MV-4-11 (cell line): Measurements from ENCODE around the gene ZSCAN5A.
"Not testable (repeated sequence)": the region's sequence is repeated elsewhere in the genome, so short reads cannot be mapped to it uniquely, and the experiment has no call there.

Experiments used
- DNase-seq: peaks from one replicate; lab custom pipeline; 2025; lab: John Stamatoyannopoulos, UW

Gene ZSCAN5A, protein sequence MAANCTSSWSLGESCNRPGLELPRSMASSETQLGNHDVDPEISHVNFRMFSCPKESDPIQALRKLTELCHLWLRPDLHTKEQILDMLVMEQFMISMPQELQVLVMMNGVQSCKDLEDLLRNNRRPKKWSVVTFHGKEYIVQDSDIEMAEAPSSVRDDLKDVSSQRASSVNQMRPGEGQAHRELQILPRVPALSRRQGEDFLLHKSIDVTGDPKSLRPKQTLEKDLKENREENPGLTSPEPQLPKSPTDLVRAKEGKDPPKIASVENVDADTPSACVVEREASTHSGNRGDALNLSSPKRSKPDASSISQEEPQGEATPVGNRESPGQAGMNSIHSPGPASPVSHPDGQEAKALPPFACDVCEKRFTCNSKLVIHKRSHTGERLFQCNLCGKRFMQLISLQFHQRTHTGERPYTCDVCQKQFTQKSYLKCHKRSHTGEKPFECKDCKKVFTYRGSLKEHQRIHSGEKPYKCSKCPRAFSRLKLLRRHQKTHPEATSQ

GRCh38 chr19:56314381-56315076, at the start of gene ZSCAN5A:
ZSCAN5A (minus strand) TSS chr19:56314839; CDS start chr19:56225046, 89,793 bp downstream.
- DNase-seq, result peak; percentile 99

DNA sequence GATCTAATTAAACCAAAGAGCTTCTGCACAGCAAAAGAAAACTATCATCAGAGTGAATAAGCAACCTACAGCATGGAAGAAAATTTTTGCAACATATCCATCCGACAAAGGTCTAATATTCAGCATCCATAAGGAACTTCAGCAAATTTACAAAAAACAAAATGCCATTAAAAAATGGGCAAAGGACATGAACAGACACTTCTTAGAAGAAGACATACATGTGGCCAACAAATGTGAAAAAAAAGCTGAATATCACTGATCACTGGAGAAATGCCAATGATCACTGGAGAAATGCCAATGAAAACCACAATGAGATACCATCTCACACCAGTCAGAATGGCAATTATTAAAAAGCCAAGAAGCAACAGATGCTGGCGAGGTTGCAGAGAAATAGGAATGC, 46.2 kb upstream of the ZSCAN5A start:
- no peak for DNase-seq

DNA sequence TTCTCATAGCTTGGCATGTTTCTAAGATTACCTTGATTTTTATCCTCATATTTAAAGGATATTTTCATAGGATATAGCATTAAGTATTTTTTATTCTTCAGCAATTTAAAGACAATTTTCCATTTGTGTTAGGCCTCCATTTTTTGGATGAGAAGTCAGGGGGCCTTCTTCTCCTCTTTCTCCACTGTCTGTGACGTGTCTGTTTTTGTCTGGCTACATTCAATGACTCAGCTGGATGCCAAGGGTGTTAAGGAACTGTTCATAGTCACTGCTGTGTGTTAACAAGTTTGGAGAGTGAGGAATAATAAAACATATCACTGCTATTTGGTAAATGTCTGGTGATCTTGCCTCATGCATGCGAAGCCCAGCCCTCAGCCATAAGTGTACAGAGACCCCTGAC, 42.3 kb upstream of the ZSCAN5A start:
- DNase-seq, result no peak

- no peak for DNase-seq
These were observed 40.9 kb upstream of the ZSCAN5A start for GRCh38 chr19:56355517-56355916.

DNA sequence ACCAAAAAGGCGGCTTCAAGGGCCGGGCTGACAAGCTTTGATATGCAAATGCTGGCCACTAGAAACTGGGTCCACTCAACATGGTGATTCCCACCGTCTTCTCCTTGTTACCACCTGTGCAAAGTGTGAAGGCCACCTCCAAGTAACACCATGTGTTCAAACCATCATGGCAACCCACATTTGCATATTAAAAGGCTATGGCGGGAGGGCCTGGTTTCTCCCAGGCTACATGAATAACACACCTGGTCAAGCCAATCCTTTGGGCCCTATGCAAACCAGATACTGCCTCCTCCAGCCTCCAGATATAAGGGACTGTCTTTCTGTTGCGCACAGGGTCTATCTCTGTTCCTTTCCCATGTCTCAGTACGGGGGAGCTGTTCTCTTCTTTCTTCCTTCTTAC, 36.6 kb upstream of the ZSCAN5A start:
- no peak for DNase-seq

DNA sequence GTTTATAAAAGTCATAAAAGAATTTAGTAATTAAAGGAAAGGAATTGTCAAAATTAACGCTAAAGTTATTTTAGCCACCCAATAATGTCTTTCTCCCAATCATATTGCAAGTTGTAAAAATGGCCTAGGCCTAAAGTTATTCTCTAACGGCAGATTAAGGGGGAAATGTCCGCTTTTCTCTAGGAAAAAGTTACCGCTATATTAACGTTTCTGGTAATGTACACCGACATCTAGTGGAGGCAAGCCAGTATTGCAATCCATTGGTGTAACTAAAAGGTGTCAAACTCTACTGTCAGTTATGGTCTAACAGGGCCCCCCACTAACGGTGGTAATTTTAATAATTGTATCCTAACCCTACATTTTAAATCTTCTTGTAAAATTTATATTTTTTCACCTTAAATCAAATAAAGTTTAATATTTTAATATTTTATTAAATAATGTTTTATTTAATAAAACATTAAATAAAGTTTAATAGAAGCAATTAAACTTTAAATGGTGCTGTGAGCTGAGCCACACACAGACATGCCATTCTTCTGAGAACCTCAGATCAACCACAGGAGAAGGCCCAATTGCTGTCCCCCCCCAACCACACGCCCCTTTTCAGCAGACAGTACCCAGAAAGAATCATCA, 35.9 kb upstream of the ZSCAN5A start:
- DNase-seq, result peak; percentile 63

DNA sequence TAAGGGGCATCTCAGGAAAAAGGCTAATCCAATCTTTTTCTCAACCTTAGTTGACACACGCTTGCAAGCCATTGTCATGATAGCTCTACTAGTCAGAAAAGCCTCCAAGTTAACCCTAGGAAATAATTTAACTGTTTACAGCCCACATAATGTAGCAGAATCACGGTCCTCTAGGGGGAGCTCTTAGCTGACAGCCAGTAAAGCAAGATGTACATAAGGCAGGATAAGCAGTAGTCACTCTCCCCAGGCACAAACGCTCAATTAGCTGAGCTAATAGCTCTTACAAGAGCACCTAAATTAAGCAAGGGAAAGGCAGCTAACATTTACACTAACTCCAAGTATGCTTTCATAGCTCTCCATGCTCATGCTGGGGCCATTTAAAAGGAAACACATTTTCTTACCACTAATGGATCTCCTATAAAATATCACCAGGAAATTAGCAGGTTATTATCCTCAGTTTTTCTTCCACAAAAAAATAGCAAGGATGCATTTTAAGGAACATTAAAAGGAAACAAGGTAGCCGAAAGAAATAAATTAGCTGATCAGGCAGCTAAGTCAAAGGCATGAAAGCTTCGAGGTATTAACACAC, 33.7 kb upstream of the ZSCAN5A start:
- DNase-seq, result no peak

- DNase-seq, result no peak
These were observed 32.6 kb upstream of the ZSCAN5A start for GRCh38 chr19:56347163-56347778.

GRCh38 chr19:56341948-56342347, 27.3 kb upstream of the ZSCAN5A start:
- peak; percentile 16 for DNase-seq

DNA sequence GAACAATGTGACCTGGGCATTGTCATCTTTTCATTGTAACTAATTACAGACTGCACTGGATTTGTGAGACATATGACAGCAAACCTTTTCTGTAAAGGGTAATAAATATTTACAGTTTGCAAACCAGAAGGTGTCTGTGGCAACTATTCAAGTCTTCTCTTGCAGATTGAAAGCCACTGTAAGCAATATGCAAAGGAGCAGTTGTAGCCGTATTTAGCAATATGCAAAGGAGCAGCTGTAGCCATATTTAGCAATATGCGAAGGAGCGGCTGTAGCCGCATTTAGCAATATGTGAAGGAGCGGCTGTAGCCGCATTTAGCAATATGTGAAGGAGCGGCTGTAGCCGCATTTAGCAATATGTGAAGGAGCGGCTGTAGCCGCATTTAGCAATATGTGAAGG, 24.4 kb upstream of the ZSCAN5A start:
- peak; percentile 84 for DNase-seq

DNA sequence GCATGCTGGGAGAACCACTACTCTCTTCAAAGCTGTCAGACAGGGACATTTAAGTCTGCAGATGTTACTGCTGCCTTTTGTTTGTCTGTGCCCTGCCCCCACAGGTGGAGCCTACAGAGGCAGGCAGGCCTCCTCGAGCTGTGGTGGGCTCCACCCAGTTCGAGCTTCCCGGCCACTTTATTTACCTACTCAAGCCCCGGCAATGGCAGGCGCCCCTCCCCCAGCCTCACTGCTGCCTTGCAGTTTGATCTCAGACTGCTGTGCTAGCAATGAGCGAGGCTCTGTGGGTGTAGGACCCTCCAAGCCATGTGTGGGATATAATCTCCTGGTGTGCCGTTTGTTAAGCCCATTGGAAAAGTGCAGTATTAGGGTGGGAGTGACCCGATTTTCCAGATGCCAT, 22.4 kb upstream of the ZSCAN5A start:
- not testable (repeated sequence) for DNase-seq

GRCh38 chr19:56335371-56335770, 20.7 kb upstream of the ZSCAN5A start:
- not testable (repeated sequence) for DNase-seq

GRCh38 chr19:56333506-56333905, 18.9 kb upstream of the ZSCAN5A start:
- peak; percentile 78 for DNase-seq

DNA sequence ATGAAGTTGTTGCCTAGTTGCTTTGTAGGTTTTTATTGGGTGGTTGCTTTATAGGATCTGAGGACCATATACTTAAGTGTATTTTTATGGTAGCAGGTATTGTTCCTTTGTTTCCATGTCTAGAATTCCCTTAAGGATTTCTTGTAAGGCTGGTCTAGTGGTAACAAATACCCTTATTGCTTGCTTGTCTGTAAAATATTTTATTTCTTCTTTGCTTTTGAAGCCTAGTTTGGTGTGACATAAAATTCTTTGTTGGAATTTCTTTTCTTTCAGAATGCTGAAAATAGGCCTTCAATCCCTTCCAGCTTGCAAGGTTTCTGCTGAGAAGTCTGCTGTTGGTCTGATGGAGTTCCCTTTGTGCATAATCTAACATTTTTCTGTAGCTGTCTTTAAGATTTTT, 18.1 kb upstream of the ZSCAN5A start:
- DNase-seq, result no peak

DNA sequence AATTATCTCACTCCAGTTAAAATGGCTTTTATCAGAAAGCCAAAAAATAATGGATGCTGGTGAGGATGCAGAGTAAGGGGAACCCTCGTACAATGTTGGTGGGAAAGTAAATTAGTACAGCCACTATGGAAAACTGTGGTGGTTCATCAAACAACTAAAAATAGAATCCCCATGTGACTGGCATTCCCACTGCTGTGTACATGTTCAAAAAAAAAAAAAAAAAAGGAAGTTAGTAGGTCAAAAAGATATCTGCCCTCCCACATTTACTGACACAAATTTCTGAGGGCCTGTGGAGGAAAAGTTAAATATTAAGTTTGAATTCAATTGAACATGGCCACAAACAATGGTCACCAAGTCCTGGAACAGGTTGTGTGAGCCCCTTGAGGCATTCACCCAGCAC, 9.8 kb upstream of the ZSCAN5A start:
- DNase-seq, result peak; percentile 70

DNA sequence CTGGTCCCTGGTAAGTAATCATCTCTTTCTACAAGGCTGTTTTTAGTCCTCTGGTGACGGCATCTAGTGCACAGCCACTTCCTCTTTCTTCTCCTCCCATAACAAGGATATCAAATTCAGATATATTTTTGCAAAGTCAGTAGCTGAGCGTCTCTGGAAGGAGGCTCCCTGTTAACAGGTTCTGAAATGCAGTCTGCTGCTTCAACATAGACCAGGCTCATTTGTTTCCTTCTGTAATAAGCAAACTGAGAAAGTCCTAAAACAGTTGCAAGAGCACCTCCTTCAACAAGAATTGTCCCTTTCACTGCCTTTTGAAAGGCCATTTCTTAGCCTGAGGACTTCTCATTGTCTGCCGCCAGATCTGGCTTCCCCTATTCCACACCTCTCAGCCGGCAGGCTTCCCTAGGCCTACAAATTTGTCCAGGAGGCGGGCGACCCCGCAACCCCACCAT, 7.4 kb upstream of the ZSCAN5A start:
- DNase-seq, result peak; percentile 95

GRCh38 chr19:56321254-56321988, 6.8 kb upstream of the ZSCAN5A start:
- no peak for DNase-seq

- DNase-seq, result peak; percentile 95
These were observed 5.4 kb upstream of the ZSCAN5A start for GRCh38 chr19:56319991-56320390.

- no peak for DNase-seq
These were observed 3.1 kb upstream of the ZSCAN5A start for GRCh38 chr19:56317749-56318148.

- DNase-seq, result no peak
These were observed 2.1 kb upstream of the ZSCAN5A start for GRCh38 chr19:56316728-56317127.
